DMS 273 (cell line): ENCODE measurements around the gene KCNAB2.

ENCODE experiments used
- DNase-seq: peaks from one replicate; lab custom pipeline; 2025; ENCODE audit not compliant: unreplicated experiment; lab: John Stamatoyannopoulos, UW

KCNAB2 gene

DNA sequence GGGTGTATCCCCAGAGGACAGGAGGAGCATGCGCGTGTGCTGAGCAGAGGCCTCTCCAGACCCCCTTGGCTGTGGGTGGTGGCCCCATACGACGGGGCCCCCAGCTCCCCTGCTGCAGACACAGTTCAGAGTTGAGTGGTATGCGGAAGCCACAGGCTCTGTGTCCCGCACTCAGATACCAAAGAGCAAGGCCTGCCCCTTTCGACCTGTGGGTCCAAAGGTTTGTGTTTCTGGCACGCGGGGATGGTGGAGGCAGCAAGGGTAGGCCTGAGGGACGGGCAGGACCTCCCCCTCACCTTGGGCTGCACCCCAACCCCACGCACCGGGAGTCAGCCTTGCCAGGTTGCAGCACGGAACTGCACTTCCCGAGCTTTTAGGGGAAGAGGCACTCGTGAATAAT lies at the start of gene KCNAB2:
Gene KCNAB2, plus strand, starts transcription at position 328 of the 400 bp plus-strand sequence. CDS start 5,649 bp downstream, outside the sequence.
- no peak for DNase-seq

DNA sequence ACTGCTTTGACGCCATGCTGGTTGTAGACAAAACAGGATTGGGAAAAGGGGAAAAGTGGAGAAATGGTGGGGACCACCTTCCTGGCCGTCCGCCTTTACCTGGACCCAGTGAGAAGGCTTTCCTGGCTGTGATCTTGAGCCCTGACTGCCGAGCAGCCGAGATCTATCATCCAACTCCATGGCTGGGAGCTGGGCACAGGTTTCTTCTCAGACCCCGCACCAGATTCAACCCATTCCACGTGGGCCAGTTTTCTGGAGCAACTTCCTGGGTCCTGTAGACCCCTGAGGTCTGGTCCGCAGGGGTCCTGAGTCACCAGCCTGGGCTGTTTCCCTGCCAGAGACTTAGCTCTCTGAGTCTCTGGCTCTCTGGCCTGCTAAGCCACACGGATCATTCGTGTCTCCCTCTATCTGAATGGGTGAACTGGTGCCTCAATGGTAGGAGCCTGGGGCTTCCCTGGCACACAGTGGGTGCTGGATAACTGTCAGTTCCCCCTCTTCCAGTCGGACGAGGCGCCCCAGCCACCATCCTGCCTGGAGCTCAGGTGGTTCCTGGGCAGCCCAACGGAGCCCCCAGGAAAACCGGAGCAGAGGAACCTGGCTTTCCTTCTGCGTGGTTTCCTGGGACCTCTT lies 48.9 kb upstream of the KCNAB2 start:
- DNase-seq = no peak

DNA sequence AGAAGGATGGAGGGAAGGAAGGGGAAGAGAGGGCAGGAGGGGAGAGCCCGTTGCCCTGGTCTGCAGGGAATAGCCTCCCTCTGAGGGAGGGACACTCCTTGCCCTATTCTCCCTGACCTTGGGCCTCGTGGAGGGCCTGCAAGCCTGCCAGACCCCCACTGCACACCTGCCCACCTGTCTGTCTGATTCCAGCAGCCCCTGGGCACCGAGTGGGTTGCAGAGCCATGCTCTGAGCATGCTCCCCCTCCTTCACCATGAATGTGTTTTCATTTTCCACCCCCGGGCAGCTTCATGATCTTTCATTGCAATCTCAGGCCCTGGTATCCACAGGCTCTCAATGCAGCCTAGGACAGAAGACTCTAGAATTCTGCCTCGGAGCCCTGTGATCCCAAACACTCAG lies 48.4 kb upstream of the KCNAB2 start:
- no peak for DNase-seq

DNA sequence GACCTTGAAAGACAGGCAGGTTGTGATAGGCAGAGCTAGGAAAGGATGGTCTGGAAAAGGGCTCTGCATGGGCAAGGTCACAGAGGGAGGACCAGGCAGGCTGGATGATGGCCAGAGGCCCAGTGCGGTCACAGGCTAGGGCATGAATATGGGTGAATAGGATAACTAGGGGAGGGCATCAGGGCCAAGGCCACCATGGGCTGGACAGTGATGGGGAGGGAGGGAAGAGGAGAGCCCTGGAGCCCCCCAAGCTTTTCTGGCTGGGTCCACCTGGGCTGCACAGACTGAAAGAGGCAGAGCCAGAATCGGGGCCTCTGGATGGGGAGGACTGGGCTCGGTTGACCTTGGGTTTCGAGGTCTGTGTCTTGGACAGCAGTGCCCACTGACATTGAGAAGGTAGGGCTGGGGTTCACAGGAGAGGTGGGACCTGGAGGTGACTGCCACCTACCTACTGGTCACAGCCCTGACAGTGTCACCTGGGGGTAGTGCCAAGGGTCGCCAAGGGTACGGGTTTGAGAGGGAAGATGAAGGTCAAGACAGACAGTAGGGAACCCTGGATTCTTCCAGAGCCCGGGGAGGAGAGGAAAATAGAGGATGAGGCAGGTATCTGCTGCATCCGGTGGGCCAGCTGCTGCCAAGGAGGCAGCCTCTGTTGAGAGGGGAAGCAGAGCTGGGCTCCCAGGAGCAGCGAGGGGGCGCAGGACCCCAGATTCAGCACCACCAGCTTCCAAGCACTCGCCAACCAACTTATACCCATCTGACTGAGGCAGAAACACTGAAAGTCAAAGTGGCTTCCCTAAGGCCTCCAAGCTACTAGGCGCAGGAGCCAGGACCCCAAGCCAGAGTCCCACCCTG lies 47.4 kb upstream of the KCNAB2 start:
- no peak for DNase-seq

DNA sequence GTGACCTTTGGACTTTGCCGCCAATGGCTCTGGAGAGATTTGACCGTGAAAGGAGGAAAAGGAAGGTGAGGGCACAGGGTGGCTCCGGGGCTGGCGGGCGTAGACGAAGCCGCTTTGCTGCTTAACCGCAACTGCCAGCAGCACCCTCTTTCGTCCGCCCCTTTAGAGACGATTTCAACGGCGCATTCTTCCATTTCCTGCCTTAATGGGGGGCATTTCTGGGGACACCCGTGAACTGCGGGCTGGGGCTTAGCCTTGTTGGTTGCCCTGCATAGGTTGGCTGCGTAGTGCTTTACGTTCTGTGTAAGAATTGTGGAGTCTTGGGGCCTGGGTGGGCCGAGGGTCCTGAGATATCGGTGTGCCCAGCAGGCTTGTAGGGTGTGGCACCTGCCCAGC lies 46.8 kb upstream of the KCNAB2 start:
- no peak for DNase-seq

DNA sequence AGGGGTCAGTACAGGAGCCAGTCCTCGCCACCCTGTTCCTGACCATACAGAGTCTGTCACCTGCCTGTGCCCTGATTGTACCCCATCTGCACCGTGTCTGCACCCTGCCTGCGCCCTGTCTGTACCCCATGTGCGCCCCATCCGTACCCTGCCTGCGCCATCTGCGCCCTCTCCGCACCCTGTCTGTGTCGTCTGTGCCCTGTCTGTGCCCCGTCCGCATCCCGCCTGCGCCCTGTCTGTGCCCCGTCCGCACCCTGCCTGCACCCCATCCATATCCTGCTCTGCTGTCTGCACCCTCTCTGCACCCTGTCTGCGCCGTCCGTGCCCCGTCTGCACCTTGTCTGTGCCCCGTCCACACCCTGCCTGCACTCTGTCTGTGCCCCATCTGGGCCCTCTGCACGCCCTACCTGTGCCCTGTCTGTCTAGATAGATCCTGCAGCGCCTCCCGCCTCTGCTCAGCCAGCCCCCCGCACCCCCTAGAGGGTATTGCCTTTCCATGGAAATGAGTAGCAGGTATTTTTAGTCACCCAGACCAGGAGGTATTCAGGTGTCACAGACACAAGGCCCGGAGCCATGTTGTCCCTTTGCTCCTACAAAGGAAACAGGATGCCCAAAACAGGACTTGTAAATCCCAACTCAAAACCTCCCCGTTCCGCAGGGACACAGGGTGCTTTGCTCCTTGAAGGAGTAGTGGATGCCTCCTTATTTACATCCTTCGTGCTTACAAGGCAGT lies 45.8 kb upstream of the KCNAB2 start:
- no peak for DNase-seq

DNA sequence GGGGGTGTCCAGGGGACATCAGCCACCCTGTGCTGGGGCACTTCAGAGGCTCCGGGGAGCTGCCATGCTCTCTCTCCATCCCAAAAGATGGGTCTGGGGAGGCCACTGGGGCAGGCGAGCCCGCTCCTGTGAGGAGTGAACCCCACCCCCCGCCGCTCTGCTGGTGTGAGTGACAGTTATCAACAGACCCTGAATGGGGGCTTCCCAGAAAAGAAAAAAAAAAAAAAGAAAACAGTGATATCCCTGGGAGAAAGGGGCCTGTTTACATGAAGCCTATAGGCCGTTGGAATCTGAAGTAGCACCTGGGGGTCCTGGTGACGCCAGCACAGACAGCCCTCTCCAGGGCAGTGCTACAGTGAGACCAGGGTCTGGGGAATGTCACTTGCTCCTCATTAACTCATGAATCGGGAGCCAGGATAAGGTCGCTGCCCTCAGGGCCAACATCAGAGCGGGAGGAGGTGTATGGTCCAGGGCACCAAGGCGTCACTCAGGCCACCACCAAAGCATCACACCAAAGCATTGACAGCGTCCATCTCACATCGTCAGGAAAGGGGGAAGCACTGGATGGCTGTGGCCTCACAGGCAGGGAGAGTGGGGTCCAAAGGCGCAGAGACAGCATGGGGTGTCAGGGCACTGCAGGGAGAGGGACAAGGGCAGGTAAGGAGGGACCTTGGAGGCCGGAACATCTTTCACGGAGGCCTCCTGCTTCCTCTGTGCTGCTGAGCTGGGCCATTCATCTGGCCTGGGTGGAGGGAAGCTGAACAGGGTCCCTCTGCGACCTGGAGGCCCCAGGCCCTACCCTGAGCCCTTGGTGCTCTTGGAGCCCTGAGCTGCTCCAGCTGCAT lies 45.0 kb upstream of the KCNAB2 start:
- DNase-seq = no peak

DNA sequence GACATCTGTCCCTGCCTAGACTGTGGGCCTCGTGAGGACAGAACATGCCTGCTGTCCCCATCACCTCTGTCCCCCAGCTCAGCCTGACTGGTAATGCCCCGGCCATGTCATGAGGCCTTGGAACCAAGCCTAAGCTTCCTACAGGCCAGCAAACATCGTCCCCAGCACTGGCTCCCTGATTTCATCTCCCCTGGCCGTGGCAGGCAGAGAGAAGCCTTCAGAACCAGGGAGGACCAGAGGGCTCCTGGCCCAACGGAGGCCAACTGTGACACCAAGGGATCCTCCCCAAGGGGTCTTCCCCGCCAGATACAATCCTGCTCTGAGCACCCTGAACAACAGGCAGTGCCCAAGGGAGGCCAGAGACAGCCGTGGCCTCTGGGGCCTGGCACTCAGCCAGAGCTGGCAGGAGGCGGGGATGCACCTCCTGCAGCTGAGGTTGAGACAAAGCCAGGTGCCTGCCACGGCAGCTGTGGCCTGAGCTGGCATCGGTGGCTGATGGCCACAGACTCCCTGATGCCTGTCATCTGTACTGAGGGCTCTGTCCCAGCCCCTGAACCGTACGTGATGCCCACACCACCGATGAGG lies 43.6 kb upstream of the KCNAB2 start:
- peak; percentile 72 for DNase-seq

DNA sequence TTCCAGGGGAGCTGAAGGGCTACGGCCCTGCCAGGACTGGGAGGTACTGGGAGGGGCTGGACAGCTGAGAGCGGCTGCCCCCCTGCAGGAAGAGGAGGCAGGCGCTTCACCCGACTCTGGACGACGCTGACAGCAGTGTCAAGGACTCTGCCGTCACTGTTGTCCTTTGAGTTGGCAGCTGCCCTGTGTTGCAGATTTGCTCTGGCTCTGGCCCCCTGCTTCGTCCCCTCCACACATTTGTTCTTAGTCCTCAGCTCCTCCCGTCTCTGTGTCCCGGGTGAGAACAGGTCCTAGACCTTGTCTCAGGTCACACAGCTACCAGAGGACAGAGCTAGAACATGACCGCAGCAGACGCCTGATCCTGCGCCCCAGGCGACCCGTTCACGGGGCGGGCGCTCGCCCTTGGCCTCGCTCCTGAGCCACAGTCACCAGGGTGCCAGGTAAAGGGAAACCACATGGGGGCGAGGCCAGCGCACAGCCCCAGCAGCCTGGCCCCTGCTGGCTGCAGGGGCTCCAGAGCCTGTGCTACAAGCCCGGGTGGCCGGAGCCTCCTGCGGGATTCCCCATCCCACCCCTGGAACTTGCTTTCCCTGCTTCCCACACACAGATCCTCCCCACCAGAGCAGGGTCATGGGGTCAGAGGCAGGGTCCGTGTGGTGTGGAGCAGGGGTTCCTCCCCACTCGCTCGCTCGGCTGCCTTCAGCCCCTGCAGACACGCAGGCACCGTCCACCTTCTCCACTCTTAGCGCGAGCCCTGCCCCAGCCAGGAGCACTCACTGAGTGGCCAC lies 42.8 kb upstream of the KCNAB2 start:
- no peak for DNase-seq

DNA sequence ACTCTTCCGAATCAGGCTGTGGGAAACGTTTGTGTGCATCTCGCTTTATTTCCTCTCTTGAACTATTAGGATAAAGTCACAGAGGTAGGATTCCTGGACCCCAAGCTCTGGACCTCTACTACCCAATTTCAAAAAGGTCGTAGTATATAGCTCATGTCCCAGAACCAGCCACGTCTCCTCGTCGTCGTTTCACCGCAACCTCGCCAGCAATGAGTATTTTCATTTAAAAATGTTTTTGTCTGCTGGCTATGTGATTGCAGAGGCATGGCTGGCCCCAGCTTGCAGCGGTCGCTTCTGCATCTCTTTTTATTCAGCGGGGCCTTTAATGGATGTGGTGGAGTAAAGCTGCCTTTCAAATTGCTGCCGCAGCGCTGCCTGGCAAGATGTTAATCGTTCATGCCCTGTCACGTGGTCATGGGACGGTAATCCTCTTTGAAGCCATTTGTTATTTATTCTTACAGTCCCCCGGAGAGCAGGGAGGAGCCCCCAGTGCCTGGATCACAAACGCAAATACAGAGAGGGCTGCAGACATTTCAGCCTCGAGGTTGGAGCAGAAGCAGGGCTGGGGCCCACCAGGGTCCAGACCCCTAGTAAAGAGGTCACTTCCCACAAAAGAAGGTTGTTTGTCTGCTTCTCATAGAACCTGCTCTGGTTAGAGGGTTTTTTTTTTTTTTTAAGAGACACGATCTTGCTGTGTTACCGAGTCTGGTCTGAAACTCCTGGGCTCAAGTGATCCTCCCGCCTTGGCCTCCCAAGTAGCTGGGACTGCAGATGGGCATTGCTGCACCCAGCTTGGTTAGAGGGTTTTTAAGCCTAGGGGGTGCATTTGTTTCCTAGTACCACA lies 41.9 kb upstream of the KCNAB2 start:
- no peak for DNase-seq

DNA sequence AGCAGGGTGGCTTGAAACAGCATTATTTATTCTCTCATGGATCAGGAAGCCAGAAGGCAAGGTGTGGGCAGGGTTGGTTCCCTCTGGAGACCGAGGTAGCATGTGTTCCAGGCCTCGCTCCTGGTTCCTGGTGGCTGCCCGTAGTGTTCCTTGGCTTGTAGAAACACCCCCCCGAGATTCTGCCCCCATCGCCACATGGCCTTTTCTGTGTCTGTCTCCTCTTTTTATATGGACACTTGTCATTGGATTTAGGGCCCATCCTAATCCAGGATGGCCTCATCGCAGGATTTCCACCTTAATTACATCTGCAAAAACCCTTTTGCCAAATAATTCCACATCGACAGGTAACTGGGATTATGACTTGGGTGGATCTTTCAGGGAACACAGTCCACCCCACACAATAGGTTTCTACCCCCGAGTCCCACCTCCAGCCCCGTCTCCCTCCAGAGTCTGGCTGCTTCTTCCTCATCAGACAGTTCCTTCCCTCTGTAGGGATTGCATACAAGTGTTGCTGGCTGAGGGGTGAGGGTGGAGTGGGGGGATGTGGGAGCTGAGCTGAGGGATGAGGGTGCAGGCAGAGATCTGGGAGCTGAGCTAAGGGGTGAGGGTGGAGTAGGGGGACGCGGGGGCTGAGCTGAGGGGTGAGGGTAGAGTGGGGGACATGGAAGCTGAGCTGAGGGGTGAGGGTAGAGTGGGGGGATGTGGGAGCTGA lies 41.1 kb upstream of the KCNAB2 start:
- no peak for DNase-seq

DNA sequence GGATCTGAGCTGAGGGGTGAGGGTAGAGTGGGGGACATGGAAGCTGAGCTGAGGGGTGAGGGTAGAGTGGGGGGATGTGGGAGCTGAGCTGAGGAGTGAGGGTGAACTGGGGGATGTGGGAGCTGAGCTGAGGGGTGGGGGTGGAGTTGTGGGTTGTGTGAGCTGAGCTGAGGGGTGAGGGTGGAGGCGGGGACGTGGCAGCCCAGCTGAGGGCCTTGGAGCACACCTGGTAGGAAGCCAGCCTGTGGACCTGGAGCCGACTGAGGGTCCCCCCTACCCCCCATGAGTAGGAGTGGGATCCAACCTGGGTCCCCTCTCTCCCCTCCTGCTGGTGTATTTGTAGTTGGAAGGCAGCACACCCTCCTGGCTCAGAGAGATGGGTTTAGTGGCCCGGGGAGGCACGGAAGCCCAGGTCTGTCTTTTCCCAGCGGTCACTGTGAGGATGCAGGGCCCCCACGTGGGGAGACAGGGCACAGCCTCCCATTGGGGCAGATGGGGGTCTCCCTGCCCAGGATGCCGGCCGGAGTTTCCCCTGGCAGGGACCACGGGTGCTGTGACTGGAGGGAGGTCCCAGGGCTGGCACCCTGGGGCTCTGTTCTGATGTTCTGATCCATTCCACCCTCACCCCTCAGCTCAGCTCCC lies 40.3 kb upstream of the KCNAB2 start:
- no peak for DNase-seq

DNA sequence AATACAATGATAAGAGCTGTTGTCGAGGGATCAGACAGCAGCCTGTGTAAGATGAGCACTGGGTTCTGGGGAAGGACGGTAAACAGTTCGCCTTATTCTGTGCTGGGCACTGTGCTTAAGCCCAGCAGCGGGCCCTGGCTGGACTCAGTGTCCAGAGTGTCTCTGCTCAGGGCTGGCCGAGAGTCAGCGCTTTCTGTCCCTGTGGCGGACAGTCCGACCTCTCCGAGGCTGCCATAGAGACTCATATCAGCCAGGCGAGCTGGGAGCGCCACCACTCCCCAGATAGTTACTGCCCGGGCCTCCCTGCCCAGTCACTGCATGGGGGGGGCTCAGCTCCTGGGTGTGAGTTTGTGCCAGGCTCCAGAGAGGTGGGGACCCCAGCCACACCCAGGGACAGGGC lies 38.8 kb upstream of the KCNAB2 start:
- no peak for DNase-seq

DNA sequence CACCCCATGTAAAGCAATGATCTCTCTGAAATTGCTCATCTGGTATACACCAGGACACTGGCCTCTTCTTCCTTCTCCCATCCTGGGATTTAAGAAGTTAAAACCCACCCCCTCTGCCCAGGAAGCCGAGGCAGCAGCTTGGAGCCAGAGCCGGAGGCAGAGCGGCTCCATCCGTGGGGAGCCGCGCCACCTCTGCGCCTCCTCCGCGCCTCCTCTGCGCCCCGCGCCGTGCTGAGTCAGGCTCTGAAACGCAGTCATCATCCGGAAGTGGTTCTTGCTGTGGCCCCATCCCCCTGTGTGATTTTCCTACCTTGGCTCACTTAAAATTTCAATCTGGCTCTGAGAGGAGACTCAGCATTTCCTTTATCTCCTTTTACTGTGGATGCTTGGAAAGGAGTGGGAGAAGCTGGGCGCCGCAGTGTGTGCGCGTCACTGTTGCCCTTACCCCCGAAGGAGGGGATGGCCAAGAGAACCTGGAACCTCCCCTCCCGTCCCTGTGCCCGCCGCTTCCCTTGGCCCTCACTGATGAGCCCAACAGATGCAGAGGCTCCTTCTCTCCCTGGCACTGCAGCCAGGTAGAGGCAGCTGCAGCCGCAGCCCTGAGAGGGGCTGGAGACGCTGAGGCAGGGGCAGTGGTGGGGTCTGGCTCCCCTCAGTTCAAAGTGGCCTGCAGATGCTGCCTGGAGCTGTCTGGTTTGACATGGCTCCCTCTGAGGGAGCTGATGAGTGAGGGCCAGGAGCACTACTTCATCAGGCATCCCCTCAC lies 38.2 kb upstream of the KCNAB2 start:
- no peak for DNase-seq

DNA sequence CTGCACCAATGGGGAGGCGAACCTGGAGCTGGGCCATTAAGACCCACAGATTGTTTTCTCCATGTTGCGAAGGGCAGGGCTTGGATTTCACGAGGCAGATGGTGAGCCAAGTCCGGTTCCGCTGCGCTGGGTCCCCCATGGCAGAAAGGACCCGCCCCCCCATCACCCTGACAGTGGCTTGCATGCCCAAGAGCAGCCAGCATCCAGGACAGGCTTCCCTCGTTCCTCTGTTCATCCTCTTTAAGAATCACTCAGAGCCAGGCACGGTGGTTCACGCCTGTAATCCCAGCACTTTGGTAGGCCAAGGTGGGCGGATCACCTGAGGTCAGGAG lies 37.6 kb upstream of the KCNAB2 start:
- DNase-seq = no peak

DNA sequence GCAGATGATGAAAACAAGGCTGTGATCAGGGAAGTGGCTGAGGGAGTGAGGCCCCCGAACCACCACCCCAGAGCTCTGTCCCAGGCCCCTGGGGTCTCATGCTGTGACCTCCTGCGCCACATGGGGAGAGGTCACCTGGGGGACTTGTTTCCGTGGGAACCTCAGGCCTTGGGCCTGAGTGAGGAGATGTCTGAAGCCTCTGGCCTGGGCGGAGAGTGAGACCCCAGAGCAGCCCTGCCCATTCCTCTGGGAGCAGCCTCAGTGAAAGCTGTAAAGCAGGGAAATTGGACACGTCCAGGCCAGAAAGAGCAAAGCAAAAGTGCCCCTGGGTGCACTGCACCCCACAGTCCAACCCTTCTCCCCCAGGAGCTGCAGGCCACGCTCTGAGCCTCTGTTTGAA lies 37.0 kb upstream of the KCNAB2 start:
- DNase-seq = no peak
